HG03097 (cell line): ENCODE data around the gene MPND.
"Not testable (repeated sequence)": the region's sequence is repeated elsewhere in the genome, so short reads cannot be mapped to it uniquely, and the experiment has no call there.

Experiments used
- ATAC-seq: cut with Tn5 transposase; IDR thresholded peaks from one replicate; pipeline ENCODE4 v1.9.1; 2021; ENCODE audit not compliant: unreplicated experiment, low FRiP score

Gene MPND

GRCh38 chr19:4319067-4319718 lies 24.2 kb upstream of the MPND start:
- no peak for ATAC-seq

DNA sequence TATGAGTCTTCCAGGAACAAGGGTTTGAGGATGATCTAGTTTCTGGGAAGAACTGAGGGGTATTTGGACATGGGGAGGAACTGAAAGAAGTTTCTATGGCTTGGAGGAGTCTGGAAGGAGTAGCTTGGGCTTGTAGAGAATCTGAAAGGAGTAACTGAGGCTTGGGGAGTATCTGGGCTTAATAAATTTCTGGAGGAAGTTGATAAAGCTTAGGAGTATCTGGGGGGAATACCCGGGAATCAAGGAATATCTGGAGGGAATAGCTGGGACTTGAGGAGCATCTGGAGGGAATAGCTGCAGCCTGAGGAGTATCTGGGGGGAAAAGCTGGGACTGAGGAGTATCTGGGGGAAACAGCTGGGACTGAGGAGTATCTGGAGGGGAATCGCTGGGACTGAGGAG lies 22.9 kb upstream of the MPND start:
- no peak for ATAC-seq

GRCh38 chr19:4322942-4323665 lies 20.3 kb upstream of the MPND start:
- ATAC-seq = no peak

DNA sequence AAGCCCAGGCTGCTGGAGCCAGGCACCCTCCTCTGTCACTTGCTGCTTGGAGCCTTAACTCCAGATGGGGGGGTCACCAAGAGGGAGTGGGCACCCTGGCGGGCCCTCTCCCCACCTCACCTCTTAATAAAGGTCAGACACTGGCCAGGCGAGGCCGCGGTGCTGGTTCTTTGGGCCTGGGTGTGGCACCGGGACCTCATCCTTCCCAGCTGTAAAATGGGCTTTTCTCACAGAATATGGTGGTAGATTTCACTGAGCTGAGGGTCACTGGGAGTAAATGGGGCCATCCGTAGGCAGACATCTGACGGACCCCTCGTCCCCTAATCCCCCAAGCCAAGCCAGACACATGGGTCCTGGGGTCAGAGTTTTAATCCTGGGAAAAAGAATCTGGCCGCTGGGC lies 19.7 kb upstream of the MPND start:
- no peak for ATAC-seq

- ATAC-seq = no peak
Measured at GRCh38 chr19:4324228-4324627, 19.1 kb upstream of the MPND start.

- ATAC-seq = no peak
Measured at GRCh38 chr19:4326215-4326836, 17.0 kb upstream of the MPND start.

DNA sequence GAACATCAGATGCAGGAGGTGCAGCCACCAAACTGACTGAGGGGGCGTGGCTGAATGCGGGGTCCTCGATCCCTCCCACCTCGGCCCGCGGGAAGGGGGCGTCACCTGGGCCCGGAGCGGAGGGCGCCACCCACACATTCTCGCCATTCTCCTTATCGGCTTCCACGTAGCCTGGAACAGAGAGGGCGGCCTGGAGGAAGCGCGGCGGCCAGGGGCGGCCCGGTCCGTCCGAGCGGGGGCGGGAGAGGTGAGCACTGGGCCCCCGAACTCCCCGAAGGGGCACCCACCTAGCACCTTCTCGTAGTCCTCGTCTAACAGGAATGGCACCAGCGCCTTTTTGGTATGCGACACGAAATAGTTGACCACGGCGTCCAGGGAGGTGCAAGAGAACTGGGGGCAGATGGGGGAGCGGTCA lies 16.5 kb upstream of the MPND start:
- no peak for ATAC-seq

DNA sequence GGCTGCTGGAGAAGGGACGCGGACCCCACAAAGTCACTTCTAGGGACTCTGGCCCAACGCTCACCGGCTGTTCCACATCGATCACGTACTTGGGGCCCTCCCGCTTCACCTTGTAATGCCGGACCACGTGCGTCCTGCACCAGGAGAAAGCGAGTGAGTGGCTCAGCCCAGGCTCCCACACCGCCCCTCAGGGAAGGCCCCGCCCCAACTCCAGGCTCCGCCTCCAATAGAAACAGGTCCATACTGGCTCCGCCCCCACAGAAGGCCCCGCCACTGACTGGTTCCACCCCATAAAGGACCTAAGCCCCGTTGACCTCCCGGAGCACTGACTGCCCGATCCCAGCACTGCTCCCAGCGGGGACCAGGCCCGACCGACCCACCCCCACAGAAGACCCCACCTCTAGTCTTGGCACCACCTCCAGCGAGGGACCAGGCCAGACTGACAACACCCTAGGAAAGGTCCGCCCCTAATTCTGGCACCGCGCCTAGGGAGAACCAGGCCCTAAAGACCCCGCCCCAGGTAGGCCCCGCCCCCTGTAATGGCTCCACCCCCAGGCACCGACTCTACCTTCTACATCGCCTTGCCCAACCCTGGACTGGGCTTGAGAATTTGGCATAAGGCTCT lies 16.0 kb upstream of the MPND start:
- ATAC-seq = no peak

DNA sequence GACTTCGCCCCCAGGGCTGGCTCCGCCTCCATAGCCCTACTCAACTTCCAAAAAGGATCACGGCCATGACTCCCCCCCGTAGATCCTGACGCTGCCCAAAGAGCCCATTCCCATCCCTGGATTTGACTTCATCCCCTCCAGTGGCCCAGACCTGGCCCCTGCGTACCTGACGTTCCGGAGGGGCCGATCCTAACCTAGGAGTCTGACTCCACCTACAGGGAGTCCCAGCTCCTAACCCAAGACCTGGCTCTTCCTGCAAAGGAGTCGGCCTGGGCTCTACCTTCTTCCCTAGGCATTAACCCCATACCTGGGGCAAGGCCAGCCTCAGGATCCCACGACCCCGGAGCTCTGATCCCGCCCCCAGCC lies 15.5 kb upstream of the MPND start:
- no peak for ATAC-seq

- peak; percentile 60 for ATAC-seq
Measured at GRCh38 chr19:4328243-4328990, 14.9 kb upstream of the MPND start.

GRCh38 chr19:4328991-4329681 lies 14.2 kb upstream of the MPND start:
- not testable (repeated sequence) for ATAC-seq

DNA sequence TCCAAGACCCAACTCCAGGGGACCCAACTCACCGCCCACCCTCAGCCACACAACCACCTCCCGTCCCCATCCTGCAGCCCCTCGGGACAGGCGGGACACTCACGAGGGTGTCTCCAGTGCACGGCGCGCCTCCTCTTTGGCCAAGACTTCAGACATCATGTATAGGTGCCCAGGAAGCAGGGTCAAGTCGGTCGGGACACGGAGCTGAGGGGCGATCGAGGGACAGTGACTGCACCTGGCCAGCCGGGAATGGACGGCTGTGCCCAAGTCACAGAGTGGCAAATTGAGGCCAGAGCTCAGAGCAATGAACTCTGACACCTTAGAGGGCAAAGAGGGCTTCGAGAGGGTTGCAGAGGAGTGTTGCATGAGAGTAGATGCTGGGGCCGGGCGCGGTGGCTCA lies 13.5 kb upstream of the MPND start:
- no peak for ATAC-seq

- ATAC-seq = no peak
Measured at GRCh38 chr19:4334929-4335570, 8.3 kb upstream of the MPND start.

- ATAC-seq = no peak
Measured at GRCh38 chr19:4337906-4338440, 5.4 kb upstream of the MPND start.

GRCh38 chr19:4338441-4339355 lies 4.7 kb upstream of the MPND start, which contains the start of gene STAP2:
TSS of gene STAP2 (minus strand) at chr19:4338827. CDS start at chr19:4338753, 74 bp downstream.
- ATAC-seq = no peak

GRCh38 chr19:4342314-4342614 lies 1.1 kb upstream of the MPND start:
- ATAC-seq = no peak

GRCh38 chr19:4342615-4343369 lies 570 bp upstream of the MPND start:
- peak; percentile 78 for ATAC-seq
